Ovary (tissue), 9 donors: ENCODE measurements around the gene GLT8D1. TPM values are rescaled to one million over a fixed set of nuclear protein-coding genes. Genes with fewer than 3 reads are reported as not detected.
A peak's percentile ranks its signal among the peaks of the same experiment; 100 is the strongest.

Experiments used
- DNase-seq, 5 donors: peaks; one replicate each; pipeline ENCODE4 v3.0.0-alpha.2; 2019 to 2020
- H3K27ac ChIP-seq, 2 donors: fragments of 200-600 bp; one replicate each; pipeline versions ENCODE4 v1.5.1 to v1.8.0; 2019 to 2022
- H3K27me3 ChIP-seq: fragments of 200-600 bp; one replicate; pipeline ENCODE4 v1.8.0; 2022
- H3K36me3 ChIP-seq: fragments of 200-600 bp; sonication (generic); one replicate; pipeline ENCODE4 v1.5.1; 2019
- H3K4me1 ChIP-seq: one replicate; pipeline ENCODE4 v1.8.1; 2013; ENCODE audit warnings: mild to moderate bottlenecking, moderate library complexity; ENCODE audit not compliant: insufficient read depth
- H3K4me3 ChIP-seq: fragments of 200-600 bp; sonication (generic); one replicate; pipeline ENCODE4 v1.5.1; 2017
- H3K9me3 ChIP-seq, 2 donors: fragments of 200-600 bp in 1 of 2; sonication (generic) in 1 of 2; one replicate each; pipeline versions ENCODE4 v1.5.1 to v1.8.1; 2013 to 2019; ENCODE audit warnings: mild to moderate bottlenecking in 1 of 2, moderate library complexity in 1 of 2
- CTCF ChIP-seq, 3 donors: fragments of 450-650 bp in 2 of 3; fragments of 200-600 bp in 1 of 3; IDR thresholded peaks; one replicate each; pipeline versions ENCODE4 v1.5.1 to v1.8.0; 2016 to 2022; ENCODE audit warnings: antibody characterized with exemption in 3 of 3, mild to moderate bottlenecking in 1 of 3
- EP300 ChIP-seq: sonication (generic); formaldehyde crosslinking; IDR thresholded peaks from one replicate; pipeline ENCODE4 v1.6.1; 2017; ENCODE audit warnings: antibody characterized with exemption
- POLR2A ChIP-seq: fragments of 450-650 bp; IDR thresholded peaks from one replicate; pipeline ENCODE4 v1.6.1; 2017; ENCODE audit warnings: antibody characterized with exemption, mild to moderate bottlenecking, moderate library complexity
- WGBS, 3 donors: extraction: QIAGEN DNeasy Blood & Tissue Kit in 1 of 3; methylation state at CpG; one replicate each; pipeline versions ENCODE4 v1.1.5 to v1.1.7; 2013 to 2017; 5-methylcytosine and 5-hydroxymethylcytosine counted together
- intact Hi-C, 4 donors: fragments of 100-400 bp; cut with DNase I; formaldehyde crosslinking; loops; one replicate each; pipeline versions ENCODE4 v1.11.0 to v1.15.1; 2022 to 2023
- polyA plus RNA-seq, 2 donors: library from polyadenylated mRNA; stranded (reverse); fragments of 200-250 nt in 1 of 2; fragments of 350-450 nt in 1 of 2; fragmentation: Illumina TruSeq in 1 of 2; extraction: RNeasy Lipid Tissue Mini Kit (QIAGEN cat#74804) in 1 of 2; gene quantifications; one replicate each; pipeline ENCODE4 v1.2.3, GENCODE V29; 2013 to 2014
- total RNA-seq, 7 donors: library from RNA; depleted of rRNA in 2 of 7; stranded (reverse); fragments of >200 nt in 2 of 7; fragmentation: NEBNext Ultra II Directional in 3 of 7; extraction: Animal tissue kit (Norgen Biotek cat#: 25700) in 3 of 7; gene quantifications; one replicate each; pipeline versions ENCODE4 v1.1.0 to v1.2.4, GENCODE V29; 2016 to 2023
- donor health status: DM: no; HTN: no; CAD: no; lungs with moderate emphysema.
- donor health status: DM: no; HTN: no; CAD: no.
- donor health status: Bipolar disorder and iron deficiency.
- donor health status: DM: yes; HTN: yes; CAD: no.
- donor health status: DM: no; HTN: no; CAD: no.
- donor health status: DM: yes; HTN: yes; CAD: no.

GLT8D1 gene
- total and polyA plus RNA-seq, 9 donors: 42.3 to 72.9 (median 57.5) TPM

- Histone ChIP-seq H3K36me3 (no peaks in the 10 kb centered on the region), H3K4me3 (no peak overlapping the region), H3K9me3 (no peaks in the 10 kb centered on the region), H3K27ac (no peak overlapping the region), H3K27me3 (no peaks in the 10 kb centered on the region), H3K4me1 (no peaks in the 10 kb centered on the region)
- DNase-seq: no peak
- intact Hi-C loops: loop anchor here in 1 of 4 donors (5.0 kb wide), 1 partner anchor 329 kb away; no protein-coding TSS in a partner anchor
- WGBS, 3 donors: 85 to 88% (median 86%) methylated on average over 2 of the region's 2 CpGs
- TF ChIP-seq EP300 (no peak), CTCF (IDR thresholded peaks at IDR 0.05) (no peak), POLR2A (no peak)
Observed at GRCh38 chr3:52743721-52744120, 38.1 kb upstream of the GLT8D1 start.

GRCh38 chr3:52743152-52743551 lies 37.6 kb upstream of the GLT8D1 start:
- intact Hi-C loops: loop anchor here in 1 of 4 donors (5.0 kb wide), 1 partner anchor 329 kb away; no protein-coding TSS in a partner anchor
- no peak for DNase-seq
- Histone ChIP-seq H3K36me3 (no peaks in the 10 kb centered on the region), H3K27me3 (no peaks in the 10 kb centered on the region), H3K4me1 (no peaks in the 10 kb centered on the region), H3K4me3 (no peak overlapping the region), H3K27ac (no peak overlapping the region), H3K9me3 (no peaks in the 10 kb centered on the region)
- no peak for TF ChIP-seq CTCF (IDR thresholded peaks at IDR 0.05)
- TF ChIP-seq POLR2A: no peak
- TF ChIP-seq EP300: no peak
- 82 to 86% (median 82%) methylated on average over 5 of the region's 5 CpGs for WGBS, 3 donors

GRCh38 chr3:52742418-52743041 lies 36.9 kb upstream of the GLT8D1 start:
- Histone ChIP-seq H3K9me3 (no peaks in the 10 kb centered on the region), H3K27me3 (no peaks in the 10 kb centered on the region), H3K36me3 (no peaks in the 10 kb centered on the region), H3K4me1 (no peaks in the 10 kb centered on the region), H3K4me3 (no peak overlapping the region), H3K27ac (no peak overlapping the region)
- TF ChIP-seq POLR2A (no peak), CTCF (IDR thresholded peaks at IDR 0.05) (peak in 1 of 3 donors; percentile 39), EP300 (no peak)
- 76 to 85% (median 84%) methylated on average over 3 of the region's 3 CpGs for WGBS, 3 donors
- intact Hi-C loops: loop anchor here in 1 of 4 donors (5.0 kb wide), 1 partner anchor 330 kb away; no protein-coding TSS in a partner anchor
- DNase-seq: no peak

GRCh38 chr3:52739730-52740129 lies 34.1 kb upstream of the GLT8D1 start:
- Histone ChIP-seq H3K27ac (no peak overlapping the region), H3K4me3 (no peak overlapping the region), H3K4me1 (no peaks in the 10 kb centered on the region), H3K9me3 (no peaks in the 10 kb centered on the region), H3K36me3 (no peaks in the 10 kb centered on the region), H3K27me3 (no peaks in the 10 kb centered on the region)
- WGBS, 3 donors: 60 to 65% (median 65%) methylated on average over 1 of the region's 1 CpG
- no peak for TF ChIP-seq CTCF (IDR thresholded peaks at IDR 0.05)
- no peak for TF ChIP-seq POLR2A
- TF ChIP-seq EP300: no peak
- intact Hi-C loops: loop anchor here in 1 of 4 donors (5.0 kb wide), 1 partner anchor 333 kb away; no protein-coding TSS in a partner anchor
- DNase-seq: no peak
